H1 (cell line): ENCODE results near the gene PTPRT. TPM values are rescaled to one million over a fixed set of nuclear protein-coding genes. Genes with fewer than 3 reads are reported as not detected.

ENCODE experiments used
- CTCF ChIA-PET: fragments of 300-600 bp; sonication (Branson Sonifier 250); formaldehyde crosslinking; loops from one replicate; lab custom pipeline; 2021; ENCODE audit not compliant: partially characterized antibody; lab: Charles Lee
- POLR2A ChIA-PET: fragments of 300-600 bp; sonication (Branson Sonifier 250); formaldehyde crosslinking; loops from one replicate; lab custom pipeline; 2021; ENCODE audit warnings: inconsistent platforms; ENCODE audit not compliant: partially characterized antibody; lab: Charles Lee
- DNase-seq, 2 experiments: peaks; one replicate each; pipeline versions ENCODE4 v3.0.0 to v3.0.0-alpha.2; 2010 to 2022; ENCODE audit warnings: low spot score in 2 of 2, low read depth in 1 of 2, mixed read lengths in 1 of 2
- FAIRE-seq: peaks from 2 replicates; lab custom pipeline; 2011; peaks lifted over from hg19 to GRCh38; lab: Jason Lieb, UNC
- H2AFZ ChIP-seq: 2 replicates; pipeline ENCODE4 v1.8.1; 2012; ENCODE audit warnings: low read length, inconsistent platforms
- H2AK5ac ChIP-seq: 2 replicates; pipeline ENCODE4 v1.6.1; 2013; ENCODE audit warnings: low read depth, low read length
- H2BK120ac ChIP-seq: replicated peaks from 2 replicates; pipeline ENCODE3; 2013; ENCODE audit warnings: low read depth, low read length, inconsistent platforms
- H2BK12ac ChIP-seq: 2 replicates; pipeline ENCODE4 v1.6.1; 2013; ENCODE audit warnings: low read depth, low read length
- H2BK15ac ChIP-seq: 2 replicates; pipeline ENCODE4 v1.6.1; 2013; ENCODE audit warnings: low read length
- H2BK20ac ChIP-seq: 2 replicates; pipeline ENCODE4 v1.6.1; 2013; ENCODE audit warnings: low read length
- H2BK5ac ChIP-seq: 2 replicates; pipeline ENCODE4 v1.6.1; 2013; ENCODE audit warnings: low read depth, low read length
- H3K14ac ChIP-seq: 2 replicates; pipeline ENCODE4 v1.6.1; 2013; ENCODE audit warnings: inconsistent platforms; ENCODE audit not compliant: insufficient read length
- H3K18ac ChIP-seq: 2 replicates; pipeline ENCODE4 v1.6.1; 2013; ENCODE audit warnings: low read length; ENCODE audit errors: extremely low read depth
- H3K23ac ChIP-seq: 2 replicates; pipeline ENCODE4 v1.6.1; 2013; ENCODE audit warnings: inconsistent platforms; ENCODE audit not compliant: insufficient read length
- H3K23me2 ChIP-seq: 2 replicates; pipeline ENCODE4 v1.6.1; 2013; ENCODE audit warnings: low read depth, low read length
- H3K27ac ChIP-seq: 2 replicates; pipeline ENCODE4 v1.6.1; 2011; ENCODE audit warnings: low read depth, low read length, inconsistent platforms
- H3K27me3 ChIP-seq, 4 experiments: replicated peaks in 1 of 4; 1 replicate in 1 of 4; 2 replicates in 3 of 4; pipeline versions ENCODE4 v1.6.1 to v1.8.1; 2011 to 2013; ENCODE audit warnings: low read length in 3 of 4, mild to moderate bottlenecking in 3 of 4, inconsistent platforms in 2 of 4, mixed read lengths in 2 of 4, moderate library complexity in 1 of 4; ENCODE audit not compliant: control insufficient read depth in 3 of 4, insufficient read depth in 3 of 4; ENCODE audit errors: extremely low read depth in 1 of 4
- H3K36me3 ChIP-seq, 4 experiments: 2 replicates each; pipeline versions ENCODE4 v1.6.1 to v1.8.1; 2011 to 2013; ENCODE audit warnings: mild to moderate bottlenecking in 4 of 4, low read length in 3 of 4, moderate library complexity in 2 of 4, control low read depth in 1 of 4, inconsistent platforms in 1 of 4; ENCODE audit not compliant: insufficient read depth in 4 of 4, control insufficient read depth in 2 of 4
- H3K4ac ChIP-seq: replicated peaks from 2 replicates; pipeline ENCODE3; 2013; ENCODE audit warnings: low read length, low read depth, mixed read lengths, inconsistent platforms; ENCODE audit not compliant: insufficient read length
- H3K4me1 ChIP-seq, 4 experiments: replicated peaks in 1 of 4; 1 replicate in 1 of 4; 2 replicates in 3 of 4; pipeline versions ENCODE4 v1.6.1 to v1.8.1; 2011 to 2013; ENCODE audit warnings: low read length in 3 of 4, inconsistent platforms in 2 of 4, mixed read lengths in 1 of 4; ENCODE audit not compliant: insufficient read depth in 4 of 4, control insufficient read depth in 3 of 4
- H3K4me2 ChIP-seq, 2 experiments: 2 replicates each; pipeline versions ENCODE4 v1.6.1 to v1.8.1; 2011 to 2013; ENCODE audit warnings: low read depth in 2 of 2, low read length in 2 of 2, control low read depth in 1 of 2, inconsistent platforms in 1 of 2, mild to moderate bottlenecking in 1 of 2; ENCODE audit not compliant: insufficient read depth in 1 of 2
- H3K4me3 ChIP-seq, 4 experiments: fragments of 200-600, 300-600 bp in 1 of 4; sonication (generic), shearing (Covaris generic), sonication (Bioruptor Twin) in 1 of 4; 2 replicates each; pipeline versions ENCODE4 v1.5.1 to v1.8.1; 2011 to 2016; ENCODE audit warnings: low read length in 4 of 4, low read depth in 3 of 4, control low read depth in 2 of 4, inconsistent platforms in 2 of 4, mild to moderate bottlenecking in 2 of 4, mixed read lengths in 1 of 4, moderate library complexity in 1 of 4; ENCODE audit not compliant: insufficient read depth in 2 of 4; ENCODE audit errors: extremely low read depth in 1 of 4
- H3K56ac ChIP-seq: replicated peaks from 2 replicates; pipeline ENCODE3; 2013; ENCODE audit warnings: low read depth, mild to moderate bottlenecking, mixed read lengths, low read length, inconsistent platforms; ENCODE audit not compliant: insufficient read length
- H3K79me1 ChIP-seq: 2 replicates; pipeline ENCODE4 v1.6.1; 2013; ENCODE audit warnings: low read depth, low read length, control low read depth
- H3K79me2 ChIP-seq, 2 experiments: 2 replicates each; pipeline versions ENCODE4 v1.6.1 to v1.8.1; 2012 to 2013; ENCODE audit warnings: low read length in 2 of 2, mild to moderate bottlenecking in 2 of 2, inconsistent platforms in 1 of 2; ENCODE audit not compliant: insufficient read depth in 2 of 2, control insufficient read depth in 1 of 2
- H3K9ac ChIP-seq, 4 experiments: replicated peaks in 1 of 4; 1 replicate in 1 of 4; 2 replicates in 3 of 4; pipeline versions ENCODE4 v1.6.1 to v1.8.1; 2011 to 2013; ENCODE audit warnings: low read depth in 3 of 4, low read length in 3 of 4, control low read depth in 2 of 4, mild to moderate bottlenecking in 2 of 4, moderate library complexity in 2 of 4, inconsistent platforms in 1 of 4; ENCODE audit errors: extremely low read depth in 1 of 4
- H3K9me3 ChIP-seq, 2 experiments: 2 replicates each; pipeline versions ENCODE4 v1.6.1 to v1.8.1; 2012 to 2013; ENCODE audit warnings: mild to moderate bottlenecking in 2 of 2, moderate library complexity in 2 of 2, control low read depth in 1 of 2, inconsistent platforms in 1 of 2, low read depth in 1 of 2, low read length in 1 of 2, mixed read lengths in 1 of 2; ENCODE audit not compliant: insufficient read depth in 2 of 2
- H4K20me1 ChIP-seq, 2 experiments: replicated peaks in 1 of 2; 2 replicates each; pipeline versions ENCODE3 to v1.8.1; 2011 to 2013; ENCODE audit warnings: inconsistent platforms in 2 of 2, low read length in 2 of 2, mild to moderate bottlenecking in 1 of 2; ENCODE audit not compliant: insufficient read depth in 2 of 2, control insufficient read depth in 1 of 2
- H4K5ac ChIP-seq: 2 replicates; pipeline ENCODE4 v1.6.1; 2013; ENCODE audit warnings: low read length, low read depth, mixed read lengths, inconsistent platforms; ENCODE audit not compliant: insufficient read length
- H4K8ac ChIP-seq: 2 replicates; pipeline ENCODE4 v1.8.0; 2013; ENCODE audit warnings: mild to moderate bottlenecking, moderate library complexity, low read length, inconsistent platforms; ENCODE audit not compliant: insufficient read depth; ENCODE audit errors: extremely low read depth
- H4K91ac ChIP-seq: replicated peaks from 2 replicates; pipeline ENCODE3; 2013; ENCODE audit warnings: low read length, mixed read lengths, inconsistent platforms; ENCODE audit not compliant: insufficient read length
- FOSL1 ChIP-seq: IDR thresholded peaks from 2 replicates; pipeline ENCODE4 v1.6.1; 2011; ENCODE audit warnings: mild to moderate bottlenecking, low read depth, low read length, moderate library complexity; ENCODE audit not compliant: insufficient read depth
- HDAC2 ChIP-seq, 2 experiments: fragments of 300-600 bp in 1 of 2; sonication (generic) in 1 of 2; IDR thresholded peaks; 2 replicates each; pipeline ENCODE4 v1.6.1; 2011 to 2012; ENCODE audit warnings: low read depth in 2 of 2, low read length in 2 of 2, mild to moderate bottlenecking in 2 of 2, moderate library complexity in 2 of 2, borderline replicate concordance in 1 of 2, inconsistent platforms in 1 of 2
- KDM4A ChIP-seq: IDR thresholded peaks from one replicate; pipeline ENCODE4 v1.7.1; 2012; ENCODE audit warnings: low read depth, mild to moderate bottlenecking, moderate library complexity, low read length, inconsistent platforms; ENCODE audit not compliant: severe bottlenecking
- MAFK ChIP-seq: IDR thresholded peaks from 2 replicates; pipeline ENCODE4 v1.6.1; 2012; ENCODE audit warnings: low read depth, mild to moderate bottlenecking, improper control_type of control experiment, low read length
- WGBS, 2 experiments: shearing (Covaris generic) in 1 of 2; methylation state at CpG; one replicate each; pipeline versions ENCODE4 v1.1.6 to v1.1.7; 2013 to 2015; ENCODE audit warnings: low lambda C conversion rate in 2 of 2, mixed read lengths in 2 of 2, inconsistent platforms in 1 of 2, low coverage in 1 of 2, missing lambda C conversion rate in 1 of 2; ENCODE audit not compliant: insufficient replicate concordance in 2 of 2, insufficient coverage in 1 of 2, insufficient read length in 1 of 2; ENCODE audit errors: extremely low coverage in 1 of 2, missing lambda C conversion rate in 1 of 2; 5-methylcytosine and 5-hydroxymethylcytosine counted together
- polyA plus RNA-seq, 7 experiments: library from polyadenylated mRNA; depleted of rRNA in 3 of 7; stranded (reverse) in 5 of 7; unstranded in 2 of 7; fragments of >200 nt in 5 of 7; fragments of 200-250 nt in 2 of 7; gene quantifications; 1 replicate in 5 of 7; 2 replicates in 1 of 7; 4 replicates in 1 of 7; pipeline versions ENCODE4 v1.2.1 to v1.2.3, GENCODE V29; 2011 to 2013; ENCODE audit warnings: missing spikeins in 2 of 7, mixed read lengths in 2 of 7
- total RNA-seq: library from RNA; stranded (reverse); fragmentation: NEBNext Ultra II Directional; extraction: Animal tissue kit (Norgen Biotek cat#: 25700); gene quantifications from 2 replicates; pipeline ENCODE4 v1.2.1, GENCODE V29; 2021
- TF ChIP-seq, protein P1 (sequence below): IDR thresholded peaks from 2 replicates; pipeline ENCODE4 v1.6.1; 2012; ENCODE audit warnings: inconsistent platforms

PTPRT gene
- total and polyA plus RNA-seq, 2 of the 8 experiments (the other 6 are each of a cell fraction or from before 2014, with no cell fraction given): 0.33 to 1.8 TPM

DNA sequence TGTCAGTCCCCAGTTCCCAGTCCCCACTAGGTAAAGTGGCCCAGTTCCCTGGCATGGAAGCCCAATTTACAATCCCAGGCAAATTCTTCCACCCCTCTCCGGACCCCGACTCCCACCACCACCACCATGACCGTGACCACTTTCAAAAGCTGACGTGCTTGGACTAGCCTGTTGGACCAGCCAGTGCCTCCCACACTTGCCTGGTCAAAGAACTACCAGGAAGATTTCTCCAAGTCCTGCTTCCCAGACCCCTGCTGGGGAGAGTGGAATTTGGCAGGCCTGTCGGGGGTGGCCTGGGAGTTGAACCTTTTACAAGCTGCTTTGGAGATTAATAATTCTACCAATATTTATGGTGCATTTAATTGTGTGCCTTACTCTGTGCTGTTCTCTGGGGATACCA, 1.4 kb upstream of the PTPRT start:
- H2BK15ac ChIP-seq: no peak overlapping the region
- H4K20me1 ChIP-seq: peaks cover 0 to 3% of the 10 kb centered on the region in 2 experiments
- H3K4me1 ChIP-seq: peaks cover 2 to 6% (median 4%) of the 10 kb centered on the region in 4 experiments; a peak in 5 of 7 replicates
- H2BK5ac ChIP-seq: no peak overlapping the region
- H2BK120ac ChIP-seq: no peak overlapping the region
- H4K5ac ChIP-seq: no peak overlapping the region
- H3K79me2 ChIP-seq: no peaks in the 10 kb centered on the region
- no peak for TF ChIP-seq HDAC2 (IDR thresholded peaks at IDR 0.05; ENCODE audit: borderline replicate concordance in 1 of 2, low read depth in 2 of 2, low read length in 2 of 2)
- no peak for TF ChIP-seq KDM4A
- TF ChIP-seq, protein P1, sequence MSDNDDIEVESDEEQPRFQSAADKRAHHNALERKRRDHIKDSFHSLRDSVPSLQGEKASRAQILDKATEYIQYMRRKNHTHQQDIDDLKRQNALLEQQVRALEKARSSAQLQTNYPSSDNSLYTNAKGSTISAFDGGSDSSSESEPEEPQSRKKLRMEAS: no peak
- TF ChIP-seq FOSL1: no peak
- no peak for TF ChIP-seq MAFK
- TF ChIP-seq, all 59 proteins: peak for 0
- H3K23me2 ChIP-seq: peaks cover 13% of the 10 kb centered on the region; the same call in 1 of the 2 replicates
- FAIRE-seq (no peak), DNase-seq (no peak)
- H3K79me1 ChIP-seq: no peaks in the 10 kb centered on the region
- no peak overlapping the region for H3K4me3 ChIP-seq
- H3K36me3 ChIP-seq: no peaks in the 10 kb centered on the region
- no peak overlapping the region; a peak in 1 of 4 replicates for H3K4me2 ChIP-seq
- H3K27ac ChIP-seq: no peak overlapping the region
- no peak overlapping the region for H3K4ac ChIP-seq
- H3K56ac ChIP-seq: no peak overlapping the region
- H2BK20ac ChIP-seq: no peak overlapping the region
- no peak overlapping the region for H4K91ac ChIP-seq
- no peak overlapping the region for H3K9ac ChIP-seq
- ChIA-PET CTCF (interaction anchor here (0.6 to 3.0 kb wide), 24 partner anchors 8 to 1238 kb away, joined by 3 to 18 read pairs (median 3); no protein-coding TSS in a partner anchor), POLR2A (no interaction called here)
- H3K14ac ChIP-seq: no peak overlapping the region
- H2AK5ac ChIP-seq: no peak overlapping the region
- H3K23ac ChIP-seq: no peak overlapping the region
- peaks cover 25 to 39% (median 35%) of the 10 kb centered on the region in 4 experiments for H3K27me3 ChIP-seq
- H4K8ac ChIP-seq: no peak overlapping the region
- H3K18ac ChIP-seq: no peak overlapping the region
- no peaks in the 10 kb centered on the region for H3K9me3 ChIP-seq
- H2AFZ ChIP-seq: no peak overlapping the region
- WGBS, 2 experiments: 77% methylated on average over 5 of the region's 5 CpGs; no CpG with 5 or more reads in 1 of the 2 experiments
- no peak overlapping the region for H2BK12ac ChIP-seq
